SU-DHL-6 (cell line): Measurements from ENCODE around the gene ONECUT3.
"Not testable (repeated sequence)": the region's sequence is repeated elsewhere in the genome, so short reads cannot be mapped to it uniquely, and the experiment has no call there.

Source experiments
- H2AFZ ChIP-seq: fragments of 200-600 bp; sonication (generic); 2 replicates; pipeline ENCODE4 v1.6.1; 2014; ENCODE audit warnings: low read depth, mild to moderate bottlenecking, moderate library complexity, mixed read lengths, antibody characterized with exemption, low read length; ENCODE audit not compliant: severe bottlenecking
- H3F3A ChIP-seq: fragments of 200-600 bp; shearing (Covaris generic); 2 replicates; pipeline ENCODE4 v1.6.0; 2016; ENCODE audit warnings: antibody characterized with exemption, mild to moderate bottlenecking; ENCODE audit not compliant: insufficient read depth
- H3K27ac ChIP-seq: fragments of 200-600 bp; sonication (generic); 2 replicates; pipeline ENCODE4 v1.5.1; 2016; ENCODE audit warnings: low read depth, mild to moderate bottlenecking, low read length, moderate library complexity, mixed read lengths
- H3K27me3 ChIP-seq: fragments of 200-600 bp; sonication (generic), shearing (Covaris generic); 2 replicates; pipeline ENCODE4 v1.6.0; 2014; ENCODE audit warnings: mild to moderate bottlenecking, low read length
- H3K36me3 ChIP-seq: fragments of 200-600 bp; sonication (generic); 2 replicates; pipeline ENCODE4 v1.6.1; 2014; ENCODE audit warnings: mild to moderate bottlenecking, low read length, mixed read lengths
- H3K4me2 ChIP-seq: fragments of 300-600, 200-600 bp; shearing (Covaris generic), sonication (generic); 2 replicates; pipeline ENCODE4 v1.6.0; 2014; ENCODE audit warnings: low read length, low read depth, mild to moderate bottlenecking; ENCODE audit not compliant: poor library complexity, severe bottlenecking
- H3K4me3 ChIP-seq: fragments of 200-600 bp; sonication (generic); 2 replicates; pipeline ENCODE4 v1.5.1; 2014; ENCODE audit warnings: antibody characterized with exemption, low read length, mild to moderate bottlenecking, mixed read lengths; ENCODE audit not compliant: insufficient read depth, poor library complexity, severe bottlenecking
- H3K79me2 ChIP-seq: fragments of 200-600 bp; sonication (generic); 2 replicates; pipeline ENCODE4 v1.6.1; 2014; ENCODE audit warnings: mild to moderate bottlenecking, low read length, moderate library complexity; ENCODE audit not compliant: insufficient read depth
- H3K9ac ChIP-seq: fragments of 200-600 bp; sonication (generic); 2 replicates; pipeline ENCODE4 v1.7.0; 2014; ENCODE audit warnings: mild to moderate bottlenecking, low read length
- H3K9me2 ChIP-seq: fragments of 200-600 bp; sonication (generic); replicated peaks from 2 replicates; pipeline ENCODE4 v1.6.1; 2014; ENCODE audit warnings: low read length; ENCODE audit not compliant: insufficient read depth
- H3K9me3 ChIP-seq: fragments of 200-600 bp; sonication (generic); 2 replicates; pipeline ENCODE4 v1.6.1; 2014; ENCODE audit warnings: low read length, mixed read lengths; ENCODE audit not compliant: insufficient read depth
- H4K20me1 ChIP-seq: fragments of 200-600 bp; sonication (generic); 2 replicates; pipeline ENCODE4 v1.6.1; 2014; ENCODE audit warnings: low read depth, mild to moderate bottlenecking, antibody characterized with exemption, low read length, moderate library complexity, mixed read lengths
- EZH2phosphoT487 ChIP-seq: fragments of 200-600 bp; sonication (generic), shearing (Covaris generic); conservative IDR thresholded peaks from 2 replicates; pipeline ENCODE4 v1.6.1; 2018; ENCODE audit warnings: mild to moderate bottlenecking, antibody characterized with exemption, low read length, moderate library complexity, mixed read lengths
- TF ChIP-seq, protein P1 (sequence below): fragments of 200-600 bp; sonication (generic); IDR thresholded peaks from one replicate; pipeline ENCODE4 v1.5.1; 2017; ENCODE audit warnings: antibody characterized with exemption, mild to moderate bottlenecking, low read length, moderate library complexity; ENCODE audit not compliant: insufficient read depth, poor library complexity, severe bottlenecking

The ONECUT3 gene

DNA sequence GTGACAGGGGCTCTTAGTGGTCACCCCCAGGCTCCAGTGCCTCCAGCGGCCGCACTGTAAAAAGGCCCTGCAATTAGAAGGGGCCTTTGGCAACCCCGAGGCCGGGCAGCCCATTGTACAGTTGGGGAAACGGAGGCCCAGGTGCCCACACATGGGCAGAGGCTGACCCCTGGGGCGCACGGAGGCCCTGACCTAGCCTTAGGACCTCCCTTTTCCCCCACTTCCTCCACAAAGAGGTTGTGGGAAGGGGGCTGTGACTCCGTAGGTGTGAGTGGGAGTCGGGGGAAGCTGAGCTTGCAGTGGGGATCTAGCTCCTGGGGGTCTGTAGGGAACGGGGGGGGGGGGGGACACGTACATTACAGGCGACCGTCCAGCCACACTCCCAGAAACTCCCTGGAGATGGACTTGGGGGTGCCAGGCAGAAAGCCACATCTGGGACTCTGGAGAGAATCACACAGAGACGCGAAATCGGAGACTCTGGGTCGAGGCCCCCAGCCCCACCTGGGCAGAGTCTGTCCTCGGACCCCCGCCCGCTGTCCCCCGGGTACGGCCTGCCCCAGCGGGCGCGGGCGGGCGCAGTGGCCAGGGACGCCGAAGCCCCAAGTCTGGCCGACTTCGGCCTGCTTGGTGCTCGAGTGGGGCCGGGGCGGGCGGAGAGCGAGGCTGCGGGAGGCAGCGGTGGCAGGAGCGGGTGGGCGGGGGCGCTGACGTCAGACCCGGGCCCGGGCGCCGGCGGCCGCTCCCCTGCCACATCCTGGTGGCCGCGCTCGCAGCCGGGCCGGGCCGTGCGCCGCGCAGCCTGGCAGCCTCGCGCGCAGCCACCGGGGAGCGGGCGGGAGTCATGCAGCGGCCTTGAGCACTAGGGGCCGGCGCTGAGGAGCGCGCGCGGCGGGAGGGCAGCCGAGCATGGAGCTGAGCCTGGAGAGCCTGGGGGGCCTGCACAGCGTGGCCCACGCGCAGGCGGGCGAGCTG is at the start of gene ONECUT3:
Gene ONECUT3, plus strand, starts transcription at position 750 of the 972 bp plus-strand sequence. Its CDS starts 157 bp downstream, at position 907.
- Histone ChIP-seq H3K4me3 (no peak within 1 kb of the TSS), H4K20me1 (no peaks in the 10 kb centered on the region), H2AFZ (no peak within 1 kb of the TSS), H3K4me2 (no peak within 1 kb of the TSS), H3K36me3 (no peaks in the 10 kb centered on the region), H3K9me3 (no peaks in the 10 kb centered on the region), H3K27me3 (no peaks in the 10 kb centered on the region), H3K27ac (no peak within 1 kb of the TSS), H3K9ac (no peak within 1 kb of the TSS), H3F3A (no peaks in the 10 kb centered on the region), H3K79me2 (no peaks in the 10 kb centered on the region), H3K9me2 (no peaks in the 10 kb centered on the region)
- no peak for TF ChIP-seq EZH2phosphoT487
- TF ChIP-seq, protein P1, sequence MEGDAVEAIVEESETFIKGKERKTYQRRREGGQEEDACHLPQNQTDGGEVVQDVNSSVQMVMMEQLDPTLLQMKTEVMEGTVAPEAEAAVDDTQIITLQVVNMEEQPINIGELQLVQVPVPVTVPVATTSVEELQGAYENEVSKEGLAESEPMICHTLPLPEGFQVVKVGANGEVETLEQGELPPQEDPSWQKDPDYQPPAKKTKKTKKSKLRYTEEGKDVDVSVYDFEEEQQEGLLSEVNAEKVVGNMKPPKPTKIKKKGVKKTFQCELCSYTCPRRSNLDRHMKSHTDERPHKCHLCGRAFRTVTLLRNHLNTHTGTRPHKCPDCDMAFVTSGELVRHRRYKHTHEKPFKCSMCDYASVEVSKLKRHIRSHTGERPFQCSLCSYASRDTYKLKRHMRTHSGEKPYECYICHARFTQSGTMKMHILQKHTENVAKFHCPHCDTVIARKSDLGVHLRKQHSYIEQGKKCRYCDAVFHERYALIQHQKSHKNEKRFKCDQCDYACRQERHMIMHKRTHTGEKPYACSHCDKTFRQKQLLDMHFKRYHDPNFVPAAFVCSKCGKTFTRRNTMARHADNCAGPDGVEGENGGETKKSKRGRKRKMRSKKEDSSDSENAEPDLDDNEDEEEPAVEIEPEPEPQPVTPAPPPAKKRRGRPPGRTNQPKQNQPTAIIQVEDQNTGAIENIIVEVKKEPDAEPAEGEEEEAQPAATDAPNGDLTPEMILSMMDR: no peak

DNA sequence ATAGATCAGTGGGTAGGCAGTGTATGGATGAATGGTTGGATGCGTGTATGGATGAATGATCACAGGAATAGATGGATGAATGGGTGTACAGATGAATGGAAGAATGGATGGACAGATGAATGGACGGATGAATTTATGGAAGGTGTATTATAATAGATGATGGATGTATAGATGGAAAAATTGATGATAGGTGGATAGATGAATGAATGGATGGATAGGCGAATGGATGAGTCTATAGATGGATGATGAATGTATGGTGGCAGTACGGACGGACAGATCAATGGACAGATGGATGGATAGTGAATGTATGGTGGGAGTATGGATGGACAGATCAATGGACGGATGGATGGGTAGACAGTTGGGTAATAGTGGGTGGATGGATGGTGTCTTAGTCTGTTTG is 49.0 kb upstream of the ONECUT3 start:
- Histone ChIP-seq H4K20me1 (no peaks in the 10 kb centered on the region), H3K9me3 (no peaks in the 10 kb centered on the region), H3K4me3 (no peak overlapping the region), H3K9ac (no peak overlapping the region), H3F3A (no peaks in the 10 kb centered on the region), H3K79me2 (no peaks in the 10 kb centered on the region), H2AFZ (no peak overlapping the region), H3K4me2 (no peak overlapping the region), H3K36me3 (no peaks in the 10 kb centered on the region), H3K9me2 (no peaks in the 10 kb centered on the region), H3K27ac (no peak overlapping the region), H3K27me3 (no peaks in the 10 kb centered on the region)
- TF ChIP-seq, protein P1: no peak
- TF ChIP-seq EZH2phosphoT487: no peak

DNA sequence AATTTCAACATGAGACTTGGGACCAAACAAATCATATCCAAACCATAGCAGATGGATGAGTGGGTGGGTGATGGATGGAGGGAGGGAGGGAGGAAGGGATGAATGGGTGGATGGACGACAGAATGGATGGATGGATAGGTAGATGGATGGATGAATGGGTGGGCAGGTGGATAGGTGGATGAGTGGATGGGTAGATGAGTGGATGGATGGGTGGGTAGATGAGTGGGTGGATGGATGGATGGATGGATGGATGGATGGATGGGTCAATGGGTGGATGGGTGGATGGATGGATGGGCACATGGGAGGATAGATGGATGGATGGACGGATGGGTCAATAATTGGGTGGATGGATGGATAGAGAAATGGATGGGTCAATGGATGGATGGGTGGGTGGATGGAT is 47.9 kb upstream of the ONECUT3 start:
- Histone ChIP-seq H3K9me2 (no peaks in the 10 kb centered on the region), H2AFZ (no peak overlapping the region), H3K79me2 (no peaks in the 10 kb centered on the region), H3F3A (no peaks in the 10 kb centered on the region), H3K9me3 (no peaks in the 10 kb centered on the region), H3K27ac (no peak overlapping the region), H3K4me2 (no peak overlapping the region), H4K20me1 (no peaks in the 10 kb centered on the region), H3K9ac (no peak overlapping the region), H3K36me3 (no peaks in the 10 kb centered on the region), H3K4me3 (no peak overlapping the region), H3K27me3 (no peaks in the 10 kb centered on the region)
- no peak for TF ChIP-seq EZH2phosphoT487
- TF ChIP-seq, protein P1: no peak

DNA sequence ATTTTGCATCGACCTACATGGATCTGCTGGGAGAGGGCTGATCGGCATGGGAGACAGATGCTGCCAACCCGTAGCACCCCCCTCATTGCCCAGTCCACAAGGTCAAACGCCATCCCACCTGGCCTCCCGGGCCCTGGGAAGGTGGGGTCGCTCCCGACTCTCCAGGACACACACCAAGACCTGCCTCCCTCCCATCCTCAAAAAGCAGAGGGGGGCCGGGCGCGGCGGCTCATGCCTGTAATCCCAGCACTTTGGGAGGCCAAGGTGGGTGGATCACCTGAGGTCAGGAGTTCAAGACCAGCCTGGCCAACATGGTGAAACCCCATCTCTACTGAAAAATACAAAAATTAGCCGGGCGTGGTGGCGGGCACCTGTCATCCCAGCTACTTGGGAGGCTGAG is 46.7 kb upstream of the ONECUT3 start:
- H2AFZ ChIP-seq, H3K4me2 ChIP-seq, H3K36me3 ChIP-seq, H3K9me2 ChIP-seq, H3K27me3 ChIP-seq, H3K9ac ChIP-seq, H3K79me2 ChIP-seq, H3K27ac ChIP-seq, H4K20me1 ChIP-seq, H3F3A ChIP-seq, H3K4me3 ChIP-seq, H3K9me3 ChIP-seq: not testable (repeated sequence)
